Medulla oblongata (tissue), 1 donor: ENCODE data around the gene DHDDS.

Experiments used
- DNase-seq: peaks from one replicate; pipeline ENCODE4 v3.0.0-alpha.2; 2015; ENCODE audit errors: extremely low spot score

The DHDDS gene

DNA sequence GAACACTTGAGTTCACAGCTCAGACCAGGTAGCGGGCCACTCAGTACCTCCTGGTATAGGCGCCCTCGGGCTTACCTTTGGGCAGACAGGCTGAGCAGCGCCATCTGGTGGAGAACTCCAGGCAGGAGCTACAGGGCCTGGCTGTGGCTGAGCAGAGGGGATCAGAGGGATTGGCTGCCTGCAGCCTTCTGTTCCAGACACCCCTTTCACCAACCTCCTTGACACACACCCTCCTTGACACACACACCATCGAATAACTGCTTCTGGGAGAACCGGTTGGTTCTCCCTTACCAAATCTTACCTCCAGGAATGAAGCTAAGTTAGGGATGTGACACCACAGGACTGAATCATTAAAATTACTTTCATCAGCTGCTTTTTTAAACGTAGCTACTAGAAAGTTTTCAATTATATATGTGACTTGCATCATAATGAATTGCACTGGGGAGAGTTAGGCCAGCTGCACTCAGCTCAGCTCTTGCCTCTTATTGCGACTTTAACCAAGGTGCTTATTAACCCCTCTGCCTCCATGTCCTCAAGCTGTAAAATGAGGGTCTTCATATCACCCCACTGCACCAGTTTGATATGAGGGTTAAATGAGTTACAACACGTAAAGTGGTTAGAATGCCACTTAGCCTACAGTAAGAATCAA lies 14.9 kb upstream of the DHDDS start:
- DNase-seq = peak; percentile 57

- DNase-seq = no peak
Measured at GRCh38 chr1:26418865-26419349, 13.2 kb upstream of the DHDDS start.

DNA sequence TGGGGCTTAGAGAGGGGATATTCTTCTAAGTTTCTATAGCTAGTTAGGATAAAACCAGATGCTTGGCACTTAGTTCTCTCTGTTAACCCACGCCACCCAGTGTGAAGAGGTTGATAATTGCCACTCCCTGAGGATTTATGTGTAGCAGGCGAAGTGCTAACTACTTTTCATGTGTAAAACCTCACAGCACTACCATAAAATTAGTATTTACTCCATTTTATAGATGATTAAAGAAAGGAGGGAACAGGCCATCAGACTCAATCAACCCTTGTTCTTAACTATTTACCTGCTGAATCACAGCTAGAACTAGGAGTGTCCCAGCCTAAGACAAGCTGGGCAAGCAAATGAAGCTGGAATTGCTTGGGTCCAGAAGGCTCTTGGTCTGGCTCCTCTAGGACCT lies 12.6 kb upstream of the DHDDS start:
- DNase-seq = no peak

DNA sequence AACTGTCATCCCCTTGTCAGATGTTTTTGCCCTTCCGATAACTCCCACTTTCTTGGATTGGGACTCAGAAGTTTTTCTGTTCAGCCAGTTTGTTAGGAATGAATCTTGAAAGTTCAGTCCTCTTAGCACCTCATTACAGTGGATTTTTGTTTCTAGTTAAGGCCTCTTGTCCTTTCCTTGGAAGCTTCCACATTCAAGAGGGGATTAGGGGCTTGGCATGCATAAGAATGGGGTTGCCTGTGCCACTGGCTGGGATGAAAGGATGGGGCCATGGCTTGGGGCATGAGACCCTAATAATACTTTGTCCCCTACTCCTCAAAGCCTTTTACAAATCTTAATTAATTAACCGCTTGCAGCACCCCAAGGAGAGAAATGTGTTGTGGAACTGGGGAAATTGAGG lies 2.4 kb upstream of the DHDDS start:
- no peak for DNase-seq

DNA sequence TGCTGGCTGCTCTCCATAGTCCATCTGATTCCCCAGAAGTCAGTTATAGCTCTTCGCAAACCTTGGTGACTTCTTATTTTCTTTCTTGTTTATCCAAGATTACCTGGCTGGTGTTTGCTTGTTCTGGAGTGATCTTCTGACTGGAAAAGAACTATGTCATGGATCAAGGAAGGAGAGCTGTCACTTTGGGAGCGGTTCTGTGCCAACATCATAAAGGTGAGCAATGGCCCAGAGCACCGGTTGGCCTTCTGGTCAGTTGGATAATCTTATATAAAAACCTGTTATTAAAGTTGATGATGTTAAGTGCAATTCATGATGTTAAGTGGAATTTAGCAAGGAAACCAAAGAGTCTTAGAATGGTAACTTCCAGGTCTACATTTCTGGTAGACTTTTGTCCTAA lies 672 bp downstream of the DHDDS start:
- no peak for DNase-seq

- DNase-seq = no peak
Measured at GRCh38 chr1:26434161-26434752, 2.1 kb downstream of the DHDDS start.

- no peak for DNase-seq
Measured at GRCh38 chr1:26438041-26438440, 5.9 kb downstream of the DHDDS start.

DNA sequence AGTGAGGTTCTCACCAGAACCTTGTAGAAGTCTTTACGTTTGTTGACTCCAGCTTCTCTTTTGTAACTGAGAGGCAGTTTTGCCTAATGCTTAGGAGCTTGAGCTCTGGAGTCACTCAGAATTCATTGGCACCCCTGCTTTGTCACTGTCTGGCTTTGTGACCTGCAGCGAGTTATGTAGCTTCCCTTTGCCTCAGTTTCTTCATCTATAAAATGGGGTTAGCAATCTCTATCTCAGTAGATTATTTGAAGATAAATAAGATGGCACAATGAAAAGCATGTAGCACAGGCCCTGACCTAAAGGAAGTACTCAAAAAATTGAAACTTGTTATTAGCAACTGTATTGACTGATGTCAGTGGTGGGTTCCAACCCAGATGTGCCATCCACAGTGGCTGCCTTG lies 8.1 kb downstream of the DHDDS start:
- no peak for DNase-seq

- no peak for DNase-seq
Measured at GRCh38 chr1:26449868-26450267, 17.7 kb downstream of the DHDDS start.

GRCh38 chr1:26450908-26451307 lies 18.8 kb downstream of the DHDDS start:
- DNase-seq = no peak

GRCh38 chr1:26452459-26453183 lies 20.5 kb downstream of the DHDDS start:
- DNase-seq = no peak

- no peak for DNase-seq
Measured at GRCh38 chr1:26459148-26459547, 27.0 kb downstream of the DHDDS start.

DNA sequence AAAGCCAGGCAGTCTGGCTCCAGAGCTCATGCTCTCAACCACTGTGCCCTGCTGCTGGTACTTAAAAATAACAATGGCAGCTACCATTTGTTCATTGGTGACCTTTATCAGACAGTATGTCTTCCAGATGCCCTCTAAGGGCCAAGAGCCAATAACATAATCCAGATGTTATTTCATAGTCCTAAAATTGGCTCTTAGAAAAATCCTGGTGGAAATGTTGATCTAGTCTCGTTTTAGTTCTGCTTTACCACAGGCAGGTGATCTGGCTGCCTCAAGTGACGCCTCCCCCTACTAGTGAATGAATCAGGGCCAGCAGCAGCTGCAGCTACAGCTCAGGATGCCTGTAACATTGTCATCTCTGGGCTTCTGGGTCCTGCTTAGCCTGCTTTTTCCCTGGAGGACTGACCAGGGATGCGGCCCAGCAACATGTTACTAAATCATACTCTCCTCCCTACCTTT lies 27.5 kb downstream of the DHDDS start:
- no peak for DNase-seq

DNA sequence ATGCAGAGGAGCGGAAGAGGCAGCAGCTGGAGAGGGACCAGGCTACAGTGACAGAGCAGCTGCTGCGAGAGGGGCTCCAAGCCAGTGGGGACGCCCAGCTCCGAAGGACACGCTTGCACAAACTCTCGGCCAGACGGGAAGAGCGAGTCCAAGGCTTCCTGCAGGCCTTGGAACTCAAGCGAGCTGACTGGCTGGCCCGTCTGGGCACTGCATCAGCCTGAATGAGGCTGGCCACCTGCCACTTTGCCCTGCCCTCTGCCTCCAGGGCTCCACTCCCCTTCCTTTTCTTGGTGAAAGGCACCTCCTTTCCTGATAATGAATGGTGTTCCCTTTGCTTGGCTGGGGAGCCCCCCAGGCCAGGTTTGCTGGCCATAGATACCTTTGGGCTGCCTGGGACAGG lies 36.8 kb downstream of the DHDDS start:
- peak; percentile 52 for DNase-seq

- no peak for DNase-seq
Measured at GRCh38 chr1:26469558-26469957, 37.4 kb downstream of the DHDDS start.

- DNase-seq = no peak
Measured at GRCh38 chr1:26470878-26471497, 38.9 kb downstream of the DHDDS start.

GRCh38 chr1:26471498-26472319 lies 39.6 kb downstream of the DHDDS start:
- DNase-seq = peak; percentile 52

GRCh38 chr1:26472320-26472900 lies 40.3 kb downstream of the DHDDS start, which contains the start of gene HMGN2:
TSS of gene HMGN2 (plus strand) at chr1:26472440. CDS start at chr1:26472613, 173 bp downstream.
- DNase-seq = peak; percentile 96

DNA sequence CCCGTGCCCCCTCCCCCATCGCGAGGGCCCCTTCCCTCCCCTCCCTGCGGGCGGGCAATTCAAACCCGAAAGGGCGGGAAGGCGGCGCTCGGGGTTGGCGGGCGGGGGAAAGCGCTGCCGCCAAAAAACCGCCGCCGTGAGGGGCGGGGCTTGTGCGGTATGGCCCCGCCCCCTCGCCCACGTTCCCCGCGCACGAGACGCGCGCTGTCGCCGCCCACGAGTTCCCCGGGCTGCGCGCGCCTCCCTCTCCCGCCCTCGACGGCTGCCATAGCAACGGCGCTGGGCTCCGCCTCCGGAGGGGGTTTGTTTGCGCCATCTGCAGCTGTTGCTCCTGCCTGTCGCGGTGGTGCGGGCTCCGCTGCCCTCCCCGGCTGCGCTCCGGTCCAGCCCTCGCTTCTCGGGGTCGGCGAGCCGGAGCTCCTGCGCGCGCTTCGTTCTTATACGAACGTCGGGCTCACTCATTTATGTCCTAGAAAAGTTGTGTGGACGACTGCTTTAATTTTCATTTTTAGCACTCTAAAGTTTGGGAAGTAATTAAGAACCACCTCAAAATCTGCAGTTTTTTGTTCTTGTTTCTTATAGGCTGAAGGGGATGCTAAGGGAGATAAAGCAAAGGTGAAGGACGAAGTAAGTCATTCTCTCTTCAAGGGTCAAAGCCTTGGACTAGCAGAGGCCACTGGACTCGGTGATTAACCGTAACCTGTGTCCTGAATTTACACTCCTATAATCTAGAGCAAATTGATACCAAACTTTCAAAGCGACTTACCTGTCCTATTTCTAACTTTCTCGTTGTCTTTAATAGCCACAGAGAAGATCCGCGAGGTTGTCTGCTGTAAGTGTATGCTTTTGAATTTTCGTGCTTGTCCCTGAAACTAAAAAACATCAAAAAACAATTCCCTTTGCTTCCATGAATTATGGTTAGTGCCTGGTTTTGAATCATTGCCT lies 41.1 kb downstream of the DHDDS start:
- DNase-seq = peak; percentile 97

DNA sequence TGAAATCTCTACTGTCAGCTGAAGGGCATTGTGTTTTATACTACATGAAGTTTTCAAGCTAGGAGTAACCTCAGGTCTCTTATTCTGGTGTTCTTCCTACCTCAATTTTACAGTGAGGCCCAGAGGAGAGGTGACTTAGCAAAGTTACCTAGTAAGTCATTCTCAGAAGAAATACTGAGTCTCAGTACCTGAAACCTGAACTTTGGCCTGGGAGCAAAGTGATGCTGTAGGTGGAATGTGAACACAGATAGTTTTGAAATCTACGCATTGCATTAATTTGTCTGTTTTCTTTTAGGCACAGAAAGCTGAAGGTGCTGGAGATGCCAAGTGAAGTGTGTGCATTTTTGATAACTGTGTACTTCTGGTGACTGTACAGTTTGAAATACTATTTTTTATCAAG lies 42.7 kb downstream of the DHDDS start:
- no peak for DNase-seq
